ENCODE measurements around the gene AGBL4. TPM values are rescaled to one million over a fixed set of nuclear protein-coding genes. Genes with fewer than 3 reads are reported as not detected.

The AGBL4 gene
- total RNA-seq, 4 donors from 2014 or later, result 0.44 to 1.5 (median 1.2) TPM; not detected in 1

- WGBS, 2 donors, result 90 to 91% methylated on average over 3 of the region's 3 CpGs
- TF ChIP-seq EP300 (IDR thresholded peaks at IDR 0.05), result no peak
- no peak for TF ChIP-seq POLR2A (IDR thresholded peaks at IDR 0.05)
- TF ChIP-seq, protein P1, sequence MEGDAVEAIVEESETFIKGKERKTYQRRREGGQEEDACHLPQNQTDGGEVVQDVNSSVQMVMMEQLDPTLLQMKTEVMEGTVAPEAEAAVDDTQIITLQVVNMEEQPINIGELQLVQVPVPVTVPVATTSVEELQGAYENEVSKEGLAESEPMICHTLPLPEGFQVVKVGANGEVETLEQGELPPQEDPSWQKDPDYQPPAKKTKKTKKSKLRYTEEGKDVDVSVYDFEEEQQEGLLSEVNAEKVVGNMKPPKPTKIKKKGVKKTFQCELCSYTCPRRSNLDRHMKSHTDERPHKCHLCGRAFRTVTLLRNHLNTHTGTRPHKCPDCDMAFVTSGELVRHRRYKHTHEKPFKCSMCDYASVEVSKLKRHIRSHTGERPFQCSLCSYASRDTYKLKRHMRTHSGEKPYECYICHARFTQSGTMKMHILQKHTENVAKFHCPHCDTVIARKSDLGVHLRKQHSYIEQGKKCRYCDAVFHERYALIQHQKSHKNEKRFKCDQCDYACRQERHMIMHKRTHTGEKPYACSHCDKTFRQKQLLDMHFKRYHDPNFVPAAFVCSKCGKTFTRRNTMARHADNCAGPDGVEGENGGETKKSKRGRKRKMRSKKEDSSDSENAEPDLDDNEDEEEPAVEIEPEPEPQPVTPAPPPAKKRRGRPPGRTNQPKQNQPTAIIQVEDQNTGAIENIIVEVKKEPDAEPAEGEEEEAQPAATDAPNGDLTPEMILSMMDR (IDR thresholded peaks at IDR 0.05), result no peak
- H3K27me3 ChIP-seq, result no peaks in the 10 kb centered on the region
- no peak overlapping the region for H3K27ac ChIP-seq
- no peaks in the 10 kb centered on the region for H3K4me1 ChIP-seq
- H3K36me3 ChIP-seq, result no peaks in the 10 kb centered on the region
- H3K4me3 ChIP-seq, result no peak overlapping the region
- no peaks in the 10 kb centered on the region for H3K9me3 ChIP-seq
- no peak for DNase-seq (ENCODE audit: low spot score in 2 of 2)
Measured at GRCh38 chr1:49627781-49628180, 396.0 kb downstream of the AGBL4 start.

- Histone ChIP-seq H3K27ac (no peak overlapping the region), H3K9me3 (no peaks in the 10 kb centered on the region), H3K4me1 (no peaks in the 10 kb centered on the region), H3K36me3 (no peaks in the 10 kb centered on the region), H3K27me3 (no peaks in the 10 kb centered on the region), H3K4me3 (no peak overlapping the region)
- no peak for DNase-seq (ENCODE audit: low spot score in 2 of 2)
- TF ChIP-seq, protein P1 (IDR thresholded peaks at IDR 0.05), result no peak
- no peak for TF ChIP-seq POLR2A (IDR thresholded peaks at IDR 0.05)
- TF ChIP-seq EP300 (IDR thresholded peaks at IDR 0.05), result no peak
Measured at GRCh38 chr1:49626472-49626871, 397.3 kb downstream of the AGBL4 start.

DNA sequence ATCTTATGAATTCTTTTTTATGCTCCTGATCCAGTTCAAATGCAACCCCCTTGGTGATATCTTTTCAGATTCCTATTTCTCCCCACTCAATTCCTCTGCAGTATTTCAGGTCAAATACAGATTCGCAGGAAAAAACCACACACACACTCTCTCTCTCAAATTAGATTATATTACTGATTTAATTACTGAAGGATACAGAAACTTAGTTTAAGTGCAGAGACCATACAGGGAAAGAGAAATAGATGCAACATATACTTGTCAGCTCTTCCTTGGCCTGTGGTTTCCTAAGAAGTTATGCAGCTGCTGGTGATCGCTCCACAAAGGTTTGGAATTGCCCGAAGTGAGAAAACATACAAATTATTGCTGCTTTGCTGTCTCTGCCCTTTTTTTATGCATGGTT lies 400.9 kb downstream of the AGBL4 start:
- Histone ChIP-seq H3K27me3 (no peaks in the 10 kb centered on the region), H3K9me3 (peaks cover 0 to 8% (median 0%) of the 10 kb centered on the region in 4 donors), H3K36me3 (no peaks in the 10 kb centered on the region), H3K27ac (no peak overlapping the region), H3K4me3 (no peak overlapping the region), H3K4me1 (no peaks in the 10 kb centered on the region)
- no peak for TF ChIP-seq EP300 (IDR thresholded peaks at IDR 0.05)
- TF ChIP-seq, protein P1 (IDR thresholded peaks at IDR 0.05), result no peak
- TF ChIP-seq POLR2A (IDR thresholded peaks at IDR 0.05), result no peak
- WGBS, 2 donors, result 93% methylated on average over 3 of the region's 3 CpGs
- no peak for DNase-seq (ENCODE audit: low spot score in 2 of 2)

GRCh38 chr1:49606082-49606481 lies 417.7 kb downstream of the AGBL4 start:
- Histone ChIP-seq H3K4me3 (no peak overlapping the region), H3K4me1 (no peaks in the 10 kb centered on the region), H3K27ac (no peak overlapping the region), H3K27me3 (no peaks in the 10 kb centered on the region), H3K9me3 (peaks cover 0 to 2% (median 0%) of the 10 kb centered on the region in 4 donors), H3K36me3 (no peaks in the 10 kb centered on the region)
- 57 to 66% methylated on average over 5 of the region's 5 CpGs for whole genome bisulfite sequencing, 2 donors
- no peak for DNase-seq (ENCODE audit: low spot score in 2 of 2)
- TF ChIP-seq EP300 (IDR thresholded peaks at IDR 0.05), result no peak
- TF ChIP-seq POLR2A (IDR thresholded peaks at IDR 0.05), result no peak

- DNase-seq (ENCODE audit: low spot score in 2 of 2), result no peak
- H3K36me3 ChIP-seq, result no peaks in the 10 kb centered on the region
Measured at GRCh38 chr1:49597436-49597835, 426.3 kb downstream of the AGBL4 start.

GRCh38 chr1:49576327-49576901 lies 447.3 kb downstream of the AGBL4 start:
- no peak for DNase-seq (ENCODE audit: low spot score in 2 of 2)
- Histone ChIP-seq H3K4me3 (no peak overlapping the region), H3K27ac (no peak overlapping the region), H3K4me1 (no peaks in the 10 kb centered on the region), H3K27me3 (no peaks in the 10 kb centered on the region), H3K9me3 (peaks cover 0 to 55% (median 5%) of the 10 kb centered on the region in 4 donors), H3K36me3 (no peaks in the 10 kb centered on the region)
- no peak for TF ChIP-seq EP300 (IDR thresholded peaks at IDR 0.05)
- no peak for TF ChIP-seq POLR2A (IDR thresholded peaks at IDR 0.05)
- TF ChIP-seq, protein P1 (IDR thresholded peaks at IDR 0.05), result no peak
- 85 to 95% methylated on average over 3 of the region's 3 CpGs for WGBS, 2 donors

More at GRCh38 chr1:49597436-49597835, 426.3 kb downstream of the AGBL4 start:
- TF ChIP-seq EP300 (IDR thresholded peaks at IDR 0.05) (no peak), POLR2A (IDR thresholded peaks at IDR 0.05) (no peak)
- H3K4me1 ChIP-seq, result no peaks in the 10 kb centered on the region
- H3K27me3 ChIP-seq, result no peaks in the 10 kb centered on the region
- no peak overlapping the region for H3K27ac ChIP-seq
- no peak overlapping the region for H3K4me3 ChIP-seq
- H3K9me3 ChIP-seq, result peaks cover 0 to 17% (median 0%) of the 10 kb centered on the region in 4 donors
